ENCODE data around the gene ZFX.

- TF ChIP-seq CTCF (IDR thresholded peaks at IDR 0.05; ENCODE audit: insufficient read depth, low read length), result no peak
- no peak for TF ChIP-seq POLR2AphosphoS5 (IDR thresholded peaks at IDR 0.05; ENCODE audit: low read depth)
- no peak for TF ChIP-seq REST (IDR thresholded peaks at IDR 0.05; ENCODE audit: insufficient replicate concordance, low read depth)
- no peak for TF ChIP-seq GABPA (IDR thresholded peaks at IDR 0.05; ENCODE audit: low read depth)
- no peak for TF ChIP-seq SPI1 (IDR thresholded peaks at IDR 0.05; ENCODE audit: borderline replicate concordance, low read depth)
These were observed 4.0 kb upstream of the ZFX start for GRCh38 chrX:24145303-24146186.

All from HL-60 (cell line).